Muscle layer of duodenum (tissue), 2 donors: Measurements from ENCODE around the gene MZB1.

ENCODE experiments used
- H3K27ac ChIP-seq: one replicate; pipeline ENCODE4 v1.7.0; 2013; ENCODE audit warnings: mild to moderate bottlenecking, low read length
- H3K27me3 ChIP-seq: one replicate; pipeline ENCODE4 v1.7.0; 2013; ENCODE audit warnings: low read depth, mild to moderate bottlenecking, control low read depth, low read length
- H3K36me3 ChIP-seq, 2 donors: one replicate each; pipeline ENCODE4 v1.7.0; 2013; ENCODE audit warnings: low read length in 2 of 2, control low read depth in 1 of 2, mild to moderate bottlenecking in 1 of 2; ENCODE audit not compliant: insufficient read depth in 2 of 2, control insufficient read depth in 1 of 2
- H3K4me1 ChIP-seq, 2 donors: one replicate each; pipeline ENCODE4 v1.7.0; 2013; ENCODE audit warnings: low read length in 2 of 2, mild to moderate bottlenecking in 2 of 2, control low read depth in 1 of 2, moderate library complexity in 1 of 2; ENCODE audit not compliant: insufficient read depth in 2 of 2, control insufficient read depth in 1 of 2
- H3K4me3 ChIP-seq, 2 donors: one replicate each; pipeline ENCODE4 v1.7.0; 2013; ENCODE audit warnings: low read length in 2 of 2, low read depth in 1 of 2, mild to moderate bottlenecking in 1 of 2
- H3K9me3 ChIP-seq, 2 donors: one replicate each; pipeline ENCODE4 v1.7.0; 2013; ENCODE audit warnings: low read length in 2 of 2, control low read depth in 1 of 2, mild to moderate bottlenecking in 1 of 2; ENCODE audit not compliant: control insufficient read depth in 1 of 2
- donor health status: healthy.

The MZB1 gene

DNA sequence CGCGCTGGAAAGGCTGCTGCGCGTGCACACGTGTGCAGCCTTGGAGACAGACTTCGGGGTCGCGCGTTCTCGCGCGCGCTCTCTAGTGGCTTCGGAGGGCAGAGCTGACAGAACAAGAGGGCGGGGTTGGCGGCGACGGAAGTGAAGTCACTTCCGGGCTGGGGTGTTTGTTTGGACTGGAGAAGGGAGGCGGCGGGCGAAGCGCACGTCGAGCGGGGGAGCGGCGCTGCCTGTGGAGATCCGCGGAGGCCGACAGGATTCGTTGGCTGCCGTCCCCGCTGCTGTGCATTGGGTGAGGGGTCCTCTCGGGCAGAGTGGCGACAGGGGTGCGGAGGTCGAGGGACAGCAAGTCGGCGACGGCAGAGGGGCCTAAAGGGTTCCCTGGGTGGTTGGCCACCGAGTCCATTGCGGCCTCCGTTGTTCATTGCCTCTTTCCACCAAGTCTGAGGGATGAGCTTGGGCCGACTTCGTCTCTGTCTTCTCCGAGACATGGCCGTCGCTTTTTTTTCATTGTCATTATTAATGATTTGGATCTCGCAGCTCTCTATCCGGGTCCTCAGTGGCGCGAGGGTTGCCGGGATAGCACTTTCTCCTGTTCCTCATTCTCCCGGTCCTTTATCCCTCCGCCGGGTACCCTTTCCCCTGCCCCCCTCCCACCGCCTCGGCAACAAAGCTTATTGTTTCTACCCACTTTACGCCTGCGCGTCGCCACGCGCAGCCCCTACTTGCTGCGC, 47.9 kb downstream of the MZB1 start, which contains the start of gene PAIP2:
PAIP2 (plus strand) TSS at position 166 of the 734 bp plus-strand sequence. CDS start 21,931 bp downstream, outside the sequence.
- Histone ChIP-seq H3K4me3 (peak within 1 kb of the TSS; percentile 91), H3K27me3 (no peaks in the 10 kb centered on the region), H3K4me1 (peaks cover 8 to 32% of the 10 kb centered on the region in 2 donors), H3K27ac (peak within 1 kb of the TSS; percentile 97), H3K36me3 (peaks cover 0 to 10% of the 10 kb centered on the region in 2 donors), H3K9me3 (no peaks in the 10 kb centered on the region)

DNA sequence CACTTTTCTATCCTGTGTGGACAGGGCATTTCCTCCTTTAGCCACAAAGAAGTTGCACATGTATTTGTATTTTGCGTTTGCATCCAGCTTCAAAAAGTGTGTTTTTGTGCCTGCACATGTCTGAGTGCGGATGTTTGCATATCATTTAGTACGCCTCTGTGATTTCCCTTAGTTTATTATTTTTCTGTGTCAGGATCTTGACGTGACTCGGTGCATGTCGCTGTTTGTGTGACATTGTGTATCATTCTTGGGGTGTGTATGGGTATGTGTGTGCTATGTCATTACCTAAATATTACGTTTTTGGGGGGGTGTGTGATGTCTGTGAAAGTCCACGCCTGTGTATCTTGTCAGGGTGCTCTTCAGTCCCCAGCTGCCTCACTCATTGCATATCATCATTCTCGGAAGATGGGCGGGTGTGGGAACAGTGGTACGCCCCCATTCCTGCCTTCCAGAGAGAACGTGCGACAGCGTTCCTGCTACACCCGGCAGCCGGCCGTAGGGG, 48.5 kb downstream of the MZB1 start:
- Histone ChIP-seq H3K36me3 (peaks cover 0 to 10% of the 10 kb centered on the region in 2 donors), H3K4me3 (peak overlapping the region; percentile 91), H3K27me3 (no peaks in the 10 kb centered on the region), H3K4me1 (peaks cover 8 to 28% of the 10 kb centered on the region in 2 donors), H3K9me3 (no peaks in the 10 kb centered on the region), H3K27ac (no peak overlapping the region)

DNA sequence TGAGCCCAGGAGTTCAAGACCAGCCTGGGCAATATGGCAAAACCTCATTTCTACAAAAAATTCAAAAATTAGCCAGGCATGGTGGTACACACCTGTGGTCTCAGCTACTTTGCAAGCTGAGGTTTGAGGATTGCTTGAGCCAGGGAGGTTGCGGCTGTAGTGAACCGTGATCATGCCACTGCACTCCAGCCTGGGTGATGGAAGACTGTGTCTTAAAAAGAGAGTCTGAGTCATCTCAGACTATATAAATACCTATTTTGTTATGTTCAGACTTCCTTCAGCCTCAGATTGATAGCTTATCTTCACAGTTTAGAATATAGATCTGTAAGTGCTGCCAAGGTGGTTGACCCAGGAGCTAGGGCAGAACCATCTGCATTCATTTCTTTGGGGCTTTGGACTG, 49.7 kb downstream of the MZB1 start:
- Histone ChIP-seq H3K4me3 (no peak overlapping the region), H3K27me3 (no peaks in the 10 kb centered on the region), H3K9me3 (no peaks in the 10 kb centered on the region), H3K4me1 (peaks cover 8 to 28% of the 10 kb centered on the region in 2 donors), H3K27ac (no peak overlapping the region), H3K36me3 (peaks cover 0 to 10% of the 10 kb centered on the region in 2 donors)
